Muscle of leg (tissue), 11 donors: ENCODE results near the gene BHLHA9. TPM values are rescaled to one million over a fixed set of nuclear protein-coding genes. Genes with fewer than 3 reads are reported as not detected.

Experiments used
- DNase-seq: peaks from one replicate; pipeline ENCODE4 v3.0.0; 2013
- H3K27ac ChIP-seq: one replicate; pipeline ENCODE4 v1.5.1; 2013; ENCODE audit warnings: mild to moderate bottlenecking, low read length, control low read depth
- H3K27me3 ChIP-seq: one replicate; pipeline ENCODE4 v1.6.1; 2013; ENCODE audit warnings: low read length; ENCODE audit not compliant: control insufficient read depth, insufficient read depth
- H3K36me3 ChIP-seq: one replicate; pipeline ENCODE4 v1.6.1; 2013; ENCODE audit warnings: low read length; ENCODE audit not compliant: control insufficient read depth, insufficient read depth
- H3K4me1 ChIP-seq: one replicate; pipeline ENCODE4 v1.6.1; 2013; ENCODE audit warnings: low read length; ENCODE audit not compliant: control insufficient read depth, insufficient read depth
- H3K4me3 ChIP-seq: one replicate; pipeline ENCODE4 v1.5.1; 2013; ENCODE audit warnings: low read length, control low read depth
- H3K9me3 ChIP-seq: replicated peaks from 2 replicates; pipeline ENCODE4 v1.6.1; 2013; ENCODE audit warnings: low read depth, low read length; ENCODE audit not compliant: control insufficient read depth
- WGBS: methylation state at CpG from one replicate; pipeline ENCODE4 v1.1.5; 2013; ENCODE audit warnings: missing lambda C conversion rate; ENCODE audit not compliant: insufficient coverage; 5-methylcytosine and 5-hydroxymethylcytosine counted together
- polyA plus RNA-seq, 8 donors: library from polyadenylated mRNA; unstranded; fragments of 120-200 nt; gene quantifications; one replicate each; pipeline versions ENCODE4 v1.2.1 to v1.2.3, GENCODE V29; 2013; ENCODE audit warnings: inconsistent platforms in 1 of 8, low replicate concordance in 1 of 8; ENCODE audit not compliant: insufficient read length in 8 of 8, insufficient read depth in 1 of 8
- total RNA-seq: library from RNA; stranded (reverse); fragments of 120-200 nt; gene quantifications from one replicate; pipeline ENCODE4 v1.2.4, GENCODE V29; 2013

BHLHA9 gene
- total and polyA plus RNA-seq, 9 donors, result not detected

DNA sequence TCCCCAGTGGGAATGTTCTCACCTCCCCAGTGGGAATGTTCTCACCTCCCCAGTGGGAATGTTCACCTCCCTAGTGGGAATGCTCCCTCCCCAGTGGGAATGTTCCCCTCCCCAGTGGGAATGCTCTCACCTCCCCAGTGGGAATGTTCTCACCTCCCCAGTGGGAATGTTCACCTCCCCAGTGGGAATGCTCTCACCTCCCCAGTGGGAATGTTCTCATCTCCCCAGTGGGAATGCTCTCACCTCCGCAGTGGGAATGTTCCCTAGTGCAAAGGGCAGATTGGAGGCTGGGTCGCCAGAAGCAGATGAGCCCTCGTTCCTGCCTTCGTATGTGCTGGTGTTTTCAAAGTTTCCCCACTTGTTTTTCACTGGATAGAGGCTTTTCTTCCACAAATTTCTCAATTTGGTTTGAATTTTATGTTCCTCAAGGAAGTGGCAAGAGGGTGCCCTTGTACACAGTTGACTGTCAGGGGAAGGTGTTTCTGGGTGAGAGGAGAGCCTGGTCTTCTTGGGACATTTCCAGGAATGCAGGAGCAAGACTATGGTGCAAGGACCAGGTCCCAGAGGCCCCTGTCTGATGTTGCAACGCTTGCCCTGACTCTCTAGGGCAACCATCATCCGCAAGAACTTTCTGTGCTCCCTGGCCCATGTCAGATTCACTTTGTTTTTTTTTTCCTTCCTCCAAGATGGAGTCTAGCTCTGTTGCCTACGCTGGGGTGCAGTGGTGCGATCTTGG, 43.2 kb downstream of the BHLHA9 start:
- H3K27ac ChIP-seq, result no peak overlapping the region
- H3K36me3 ChIP-seq, result no peaks in the 10 kb centered on the region
- peaks cover 7% of the 10 kb centered on the region for H3K27me3 ChIP-seq
- H3K4me3 ChIP-seq, result no peak overlapping the region
- 66% methylated on average over 7 of the region's 8 CpGs for WGBS
- no peaks in the 10 kb centered on the region for H3K9me3 ChIP-seq
- H3K4me1 ChIP-seq, result peaks cover 4% of the 10 kb centered on the region
- DNase-seq, result no peak

DNA sequence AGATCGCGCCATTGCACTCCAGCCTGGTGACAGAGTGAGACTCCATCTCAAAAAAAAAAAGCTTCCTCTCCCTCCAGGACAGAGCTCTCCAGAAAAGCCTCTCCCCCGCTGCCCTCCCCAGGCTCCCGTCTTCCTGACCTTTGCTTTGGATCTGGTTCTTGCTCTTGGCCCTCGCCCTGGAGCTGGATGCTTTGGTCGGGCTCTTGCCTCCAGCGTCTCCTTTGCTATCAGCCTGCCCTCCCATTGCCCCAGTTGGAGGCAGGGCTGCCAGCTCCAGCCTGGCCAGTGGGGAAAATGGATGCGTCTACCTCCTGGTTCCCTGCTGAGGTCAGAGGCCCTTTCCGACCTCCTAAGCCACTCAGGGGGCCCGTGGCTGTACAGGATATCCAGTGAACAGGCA, 45.2 kb downstream of the BHLHA9 start:
- no peak for DNase-seq
- H3K27ac ChIP-seq, result no peak overlapping the region
- H3K27me3 ChIP-seq, result peaks cover 7% of the 10 kb centered on the region
- WGBS, result 48% methylated on average over 6 of the region's 10 CpGs
- H3K4me1 ChIP-seq, result peaks cover 7% of the 10 kb centered on the region
- no peaks in the 10 kb centered on the region for H3K36me3 ChIP-seq
- H3K4me3 ChIP-seq, result no peak overlapping the region
- no peaks in the 10 kb centered on the region for H3K9me3 ChIP-seq

DNA sequence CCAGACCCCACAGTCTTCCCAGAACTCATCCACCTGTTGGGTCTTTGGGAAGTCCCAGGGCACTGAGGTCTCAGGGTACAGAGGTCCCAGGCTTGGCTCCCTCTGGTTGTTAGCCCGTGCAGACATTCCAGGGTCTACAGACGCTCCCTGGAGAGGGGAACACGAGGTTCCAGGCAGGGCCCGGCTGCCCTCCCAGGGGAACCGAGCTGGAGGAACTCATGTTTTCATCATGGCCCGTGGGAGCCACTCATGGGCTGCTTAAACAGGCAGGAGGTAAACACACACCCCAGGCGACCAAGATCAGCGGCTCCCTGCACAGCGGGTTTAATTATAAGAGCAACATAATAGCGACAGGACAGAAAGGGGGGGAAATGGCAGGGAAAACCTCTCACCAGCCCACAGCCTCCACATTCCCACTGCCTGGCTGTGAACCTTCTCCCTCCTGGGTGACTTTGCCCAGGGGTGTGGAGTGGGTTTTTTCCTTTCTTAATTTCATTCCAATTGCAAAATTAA, 45.7 kb downstream of the BHLHA9 start:
- peaks cover 7% of the 10 kb centered on the region for H3K4me1 ChIP-seq
- peaks cover 7% of the 10 kb centered on the region for H3K27me3 ChIP-seq
- no peak overlapping the region for H3K27ac ChIP-seq
- 34% methylated on average over 6 of the region's 10 CpGs for WGBS
- H3K9me3 ChIP-seq, result no peaks in the 10 kb centered on the region
- H3K4me3 ChIP-seq, result no peak overlapping the region
- DNase-seq, result no peak
- H3K36me3 ChIP-seq, result no peaks in the 10 kb centered on the region

Other genes starting within 250 kb of the BHLHA9 start
- gene ABR, start 90.5 kb upstream of the BHLHA9 start, total RNA-seq, result 21.4 TPM
- 10 to 100 TPM; 31.0 to 58.3 (median 41.5) TPM for gene ABR, start 90.5 kb upstream of the BHLHA9 start, polyA plus RNA-seq
- under 0.01 TPM for gene TRARG1, start 9.2 kb downstream of the BHLHA9 start, total RNA-seq
- gene TRARG1, start 9.2 kb downstream of the BHLHA9 start, polyA plus RNA-seq, result not detected
- gene YWHAE, start 129.8 kb downstream of the BHLHA9 start, total RNA-seq, result 258 TPM
- 100 to 1,000 TPM; 637 to 826 (median 764) TPM for gene YWHAE, start 129.8 kb downstream of the BHLHA9 start, polyA plus RNA-seq
- 46.3 TPM for gene CRK, start 185.8 kb downstream of the BHLHA9 start, total RNA-seq
- 10 to 100 TPM; 34.0 to 56.1 (median 42.9) TPM for gene CRK, start 185.8 kb downstream of the BHLHA9 start, polyA plus RNA-seq
- 48.7 TPM for gene MYO1C, start 222.2 kb downstream of the BHLHA9 start, total RNA-seq
- 10 to 100 TPM; 75.8 to 90.2 (median 81.5) TPM for gene MYO1C, start 222.2 kb downstream of the BHLHA9 start, polyA plus RNA-seq
- 13.8 TPM for gene INPP5K, start 246.2 kb downstream of the BHLHA9 start, total RNA-seq
- gene INPP5K, start 246.2 kb downstream of the BHLHA9 start, polyA plus RNA-seq, result 10 to 100 TPM; 21.2 to 31.5 (median 25.2) TPM